Hepatocyte (in vitro differentiated cells): ENCODE results near the gene RAX.

Source experiments
- EZH2 ChIP-seq: fragments of 200-600 bp; sonication (generic); IDR thresholded peaks from 2 replicates; pipeline ENCODE4 v1.6.1; 2016; ENCODE audit warnings: antibody characterized with exemption, mild to moderate bottlenecking, borderline replicate concordance
- EZH2phosphoT487 ChIP-seq: fragments of 200-600 bp; sonication (generic); IDR thresholded peaks from one replicate; pipeline ENCODE4 v1.6.1; 2018; ENCODE audit warnings: antibody characterized with exemption, mild to moderate bottlenecking, low read depth, moderate library complexity; ENCODE audit not compliant: unreplicated experiment, severe bottlenecking
- TF ChIP-seq, protein P1 (sequence below): fragments of 200-600 bp; sonication (generic); IDR thresholded peaks from 2 replicates; pipeline ENCODE4 v1.5.1; 2016; ENCODE audit warnings: antibody characterized with exemption, mild to moderate bottlenecking; ENCODE audit not compliant: poor library complexity

DNA sequence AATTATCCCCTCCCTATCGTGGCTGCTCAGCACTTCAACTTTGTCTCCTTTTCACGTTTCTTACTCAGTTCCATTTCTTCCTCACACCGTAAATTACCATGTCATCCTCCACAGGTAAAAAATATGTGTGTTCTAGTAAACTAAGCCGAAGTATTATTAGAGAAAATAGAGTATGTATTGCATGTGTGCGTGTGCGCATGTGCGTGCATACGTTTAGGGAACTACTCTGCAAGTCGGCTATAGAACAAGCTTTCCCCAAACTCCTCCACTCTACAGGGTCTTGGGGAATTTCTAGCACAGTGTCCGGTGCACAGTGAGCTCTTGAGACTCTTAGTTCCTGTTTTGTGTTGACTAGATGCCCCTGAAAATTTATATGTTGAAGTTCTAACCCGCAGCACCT lies 9.1 kb upstream of the RAX start:
- TF ChIP-seq, protein P1, sequence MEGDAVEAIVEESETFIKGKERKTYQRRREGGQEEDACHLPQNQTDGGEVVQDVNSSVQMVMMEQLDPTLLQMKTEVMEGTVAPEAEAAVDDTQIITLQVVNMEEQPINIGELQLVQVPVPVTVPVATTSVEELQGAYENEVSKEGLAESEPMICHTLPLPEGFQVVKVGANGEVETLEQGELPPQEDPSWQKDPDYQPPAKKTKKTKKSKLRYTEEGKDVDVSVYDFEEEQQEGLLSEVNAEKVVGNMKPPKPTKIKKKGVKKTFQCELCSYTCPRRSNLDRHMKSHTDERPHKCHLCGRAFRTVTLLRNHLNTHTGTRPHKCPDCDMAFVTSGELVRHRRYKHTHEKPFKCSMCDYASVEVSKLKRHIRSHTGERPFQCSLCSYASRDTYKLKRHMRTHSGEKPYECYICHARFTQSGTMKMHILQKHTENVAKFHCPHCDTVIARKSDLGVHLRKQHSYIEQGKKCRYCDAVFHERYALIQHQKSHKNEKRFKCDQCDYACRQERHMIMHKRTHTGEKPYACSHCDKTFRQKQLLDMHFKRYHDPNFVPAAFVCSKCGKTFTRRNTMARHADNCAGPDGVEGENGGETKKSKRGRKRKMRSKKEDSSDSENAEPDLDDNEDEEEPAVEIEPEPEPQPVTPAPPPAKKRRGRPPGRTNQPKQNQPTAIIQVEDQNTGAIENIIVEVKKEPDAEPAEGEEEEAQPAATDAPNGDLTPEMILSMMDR = no peak
- TF ChIP-seq EZH2 = no peak
- TF ChIP-seq EZH2phosphoT487 = no peak
